Kidney epithelial cell (primary cell): ENCODE results near the gene TPX2. TPM values are rescaled to one million over a fixed set of nuclear protein-coding genes. Genes with fewer than 3 reads are reported as not detected.

ENCODE experiments used
- DNase-seq: peaks from one replicate; pipeline ENCODE4 v3.0.0-alpha.2; 2010; ENCODE audit warnings: low read depth
- H3K27me3 ChIP-seq: 2 replicates; pipeline ENCODE4 v1.6.0; 2011; ENCODE audit warnings: low read length; ENCODE audit not compliant: control insufficient read depth, insufficient read depth
- H3K36me3 ChIP-seq: 2 replicates; pipeline ENCODE4 v1.5.1; 2011; ENCODE audit warnings: low read length; ENCODE audit not compliant: control insufficient read depth, insufficient read depth
- H3K4me3 ChIP-seq: 2 replicates; pipeline ENCODE4 v1.5.1; 2011; ENCODE audit warnings: low read depth, mild to moderate bottlenecking, control low read depth, low read length
- CTCF ChIP-seq: IDR thresholded peaks from 2 replicates; pipeline ENCODE4 v1.5.1; 2011; ENCODE audit warnings: mild to moderate bottlenecking, moderate library complexity, low read length, control low read depth, inconsistent platforms; ENCODE audit not compliant: insufficient read depth, poor library complexity, severe bottlenecking
- total RNA-seq: library from RNA; depleted of rRNA; stranded (reverse); fragments of >200 nt; gene quantifications from 2 replicates; pipeline ENCODE4 v1.2.3, GENCODE V29; 2015

TPX2 gene
- total RNA-seq, 1 donor from 2014 or later: 16.1 TPM

GRCh38 chr20:31774408-31774807, 35.3 kb downstream of the TPX2 start:
- H3K36me3 ChIP-seq: no peaks in the 10 kb centered on the region
- no peak overlapping the region for H3K4me3 ChIP-seq
- no peak for DNase-seq
- H3K27me3 ChIP-seq: no peaks in the 10 kb centered on the region
- TF ChIP-seq CTCF: no peak

- Histone ChIP-seq H3K4me3 (no peak overlapping the region), H3K36me3 (peaks cover 1% of the 10 kb centered on the region)
- TF ChIP-seq CTCF: no peak
Measured at GRCh38 chr20:31780839-31781238, 41.7 kb downstream of the TPX2 start.

GRCh38 chr20:31781945-31782344, 42.9 kb downstream of the TPX2 start:
- no peak overlapping the region for H3K4me3 ChIP-seq
- peaks cover 1% of the 10 kb centered on the region for H3K36me3 ChIP-seq

More at GRCh38 chr20:31780839-31781238, 41.7 kb downstream of the TPX2 start:
- no peak for DNase-seq
- no peaks in the 10 kb centered on the region for H3K27me3 ChIP-seq

GRCh38 chr20:31784354-31785044, 45.4 kb downstream of the TPX2 start:
- Histone ChIP-seq H3K27me3 (no peaks in the 10 kb centered on the region), H3K36me3 (peaks cover 1% of the 10 kb centered on the region), H3K4me3 (no peak overlapping the region)
- DNase-seq: no peak
- TF ChIP-seq CTCF: no peak

More at GRCh38 chr20:31781945-31782344, 42.9 kb downstream of the TPX2 start:
- no peak for TF ChIP-seq CTCF
- DNase-seq: no peak
- H3K27me3 ChIP-seq: no peaks in the 10 kb centered on the region

- no peak for TF ChIP-seq CTCF
- Histone ChIP-seq H3K4me3 (no peak overlapping the region), H3K27me3 (no peaks in the 10 kb centered on the region), H3K36me3 (peaks cover 1% of the 10 kb centered on the region)
- no peak for DNase-seq
Measured at GRCh38 chr20:31785089-31785488, 46.0 kb downstream of the TPX2 start.

GRCh38 chr20:31788578-31788977, 49.5 kb downstream of the TPX2 start:
- no peak overlapping the region for H3K4me3 ChIP-seq
- TF ChIP-seq CTCF: no peak
- no peak for DNase-seq
- no peaks in the 10 kb centered on the region for H3K27me3 ChIP-seq
- no peaks in the 10 kb centered on the region for H3K36me3 ChIP-seq
